GM19193 (cell line): ENCODE measurements around the gene NCF4.

Experiments
- POLR2A ChIP-seq: IDR thresholded peaks from 4 replicates; pipeline ENCODE4 v1.6.1; 2011; ENCODE audit not compliant: insufficient read depth, insufficient read length; ENCODE audit errors: extremely low read depth

The NCF4 gene

DNA sequence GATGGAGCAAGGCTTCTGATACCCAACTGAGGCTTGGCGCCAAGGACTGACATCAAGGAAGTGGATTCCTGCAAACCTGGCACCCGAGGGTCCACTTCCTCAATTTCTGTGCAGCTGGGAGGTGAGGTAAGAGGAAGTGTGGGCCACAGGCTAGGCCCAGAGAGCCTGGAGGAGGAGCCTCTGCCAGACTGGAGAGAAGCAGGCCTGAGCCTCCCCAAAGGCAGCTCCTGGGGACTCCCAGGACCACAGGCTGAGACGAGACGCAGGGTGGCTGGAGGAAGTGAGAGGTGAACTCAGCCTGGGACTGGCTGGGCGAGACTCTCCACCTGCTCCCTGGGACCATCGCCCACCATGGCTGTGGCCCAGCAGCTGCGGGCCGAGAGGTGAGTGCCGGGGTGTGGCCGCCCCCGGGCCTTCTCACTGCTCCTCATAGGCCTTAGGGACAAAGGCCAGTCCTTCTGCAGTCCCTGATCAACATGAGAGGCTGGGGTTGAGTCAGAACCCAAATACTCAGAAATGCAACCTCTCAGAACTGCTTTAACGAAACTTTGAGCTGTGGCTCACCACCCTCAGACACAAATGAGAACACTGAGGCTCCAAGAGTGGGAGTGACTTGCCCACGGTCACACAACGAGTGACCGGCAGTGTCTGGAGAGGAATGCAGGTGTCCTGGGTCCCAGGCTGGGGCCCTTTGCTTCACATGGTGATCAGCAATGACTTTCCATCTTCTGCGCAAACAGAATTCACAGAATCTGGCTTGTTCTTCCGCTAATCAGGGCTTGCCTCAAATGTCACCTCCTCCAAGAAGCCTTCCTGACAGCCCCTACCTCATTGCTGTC lies at the start of gene NCF4:
Gene NCF4 (plus strand): TSS at position 186 of the 839 bp plus-strand sequence. CDS start 166 bp downstream, at position 352.
- peak; percentile 72 for TF ChIP-seq POLR2A

DNA sequence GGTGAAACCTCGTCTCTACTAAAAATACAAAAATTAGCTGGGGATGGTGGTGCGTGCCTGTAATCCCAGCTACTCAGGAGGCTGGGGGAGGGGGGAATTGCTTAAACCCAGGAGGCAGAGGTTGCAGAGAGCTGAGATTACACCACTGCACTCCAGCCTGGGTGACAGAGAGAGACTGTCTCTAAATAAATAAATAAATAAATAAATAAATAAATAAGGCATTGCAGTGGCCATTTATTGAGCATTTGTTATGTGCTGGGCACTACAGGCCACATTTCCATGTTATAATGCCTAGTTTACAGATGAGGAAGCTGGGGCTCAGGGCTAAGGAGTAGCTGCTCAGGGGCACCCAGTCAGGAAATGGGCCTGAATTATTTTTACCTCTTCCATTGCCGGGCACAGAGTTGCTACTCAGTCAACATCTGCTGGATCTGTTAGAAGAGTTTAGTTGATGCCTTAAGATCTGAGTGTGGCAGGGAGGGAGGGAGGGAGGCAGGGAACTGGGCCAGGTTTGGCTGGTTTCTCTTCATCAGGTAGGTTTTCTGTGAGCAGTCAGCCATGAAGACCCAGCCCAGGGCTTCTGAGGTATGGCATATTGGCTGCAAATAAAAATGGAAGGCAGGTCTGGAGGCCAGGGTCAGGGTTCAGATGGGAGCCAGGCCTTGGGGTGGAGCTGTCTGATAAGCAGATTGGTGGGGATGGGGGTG lies 49.6 kb upstream of the NCF4 start:
- no peak for TF ChIP-seq POLR2A

DNA sequence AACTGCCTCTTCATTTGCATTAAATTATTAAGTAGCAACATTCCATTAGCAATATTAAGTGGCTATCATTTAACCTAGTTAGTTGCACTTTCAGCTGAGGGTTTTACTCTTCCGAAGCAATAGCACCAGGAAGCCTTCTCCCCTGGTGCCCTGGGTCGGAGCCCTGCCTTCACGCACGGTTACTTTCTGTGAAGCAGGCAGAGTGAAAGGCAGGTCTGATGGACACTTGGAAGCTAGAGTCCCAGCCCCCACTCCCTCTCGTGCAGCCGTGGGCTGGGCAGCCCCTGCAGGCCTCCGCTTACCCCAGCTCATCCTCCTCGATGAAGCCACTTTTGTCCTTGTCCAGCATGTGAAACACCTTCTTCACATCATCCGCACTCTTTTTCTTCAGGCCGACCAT lies 46.0 kb upstream of the NCF4 start:
- TF ChIP-seq POLR2A, result no peak

DNA sequence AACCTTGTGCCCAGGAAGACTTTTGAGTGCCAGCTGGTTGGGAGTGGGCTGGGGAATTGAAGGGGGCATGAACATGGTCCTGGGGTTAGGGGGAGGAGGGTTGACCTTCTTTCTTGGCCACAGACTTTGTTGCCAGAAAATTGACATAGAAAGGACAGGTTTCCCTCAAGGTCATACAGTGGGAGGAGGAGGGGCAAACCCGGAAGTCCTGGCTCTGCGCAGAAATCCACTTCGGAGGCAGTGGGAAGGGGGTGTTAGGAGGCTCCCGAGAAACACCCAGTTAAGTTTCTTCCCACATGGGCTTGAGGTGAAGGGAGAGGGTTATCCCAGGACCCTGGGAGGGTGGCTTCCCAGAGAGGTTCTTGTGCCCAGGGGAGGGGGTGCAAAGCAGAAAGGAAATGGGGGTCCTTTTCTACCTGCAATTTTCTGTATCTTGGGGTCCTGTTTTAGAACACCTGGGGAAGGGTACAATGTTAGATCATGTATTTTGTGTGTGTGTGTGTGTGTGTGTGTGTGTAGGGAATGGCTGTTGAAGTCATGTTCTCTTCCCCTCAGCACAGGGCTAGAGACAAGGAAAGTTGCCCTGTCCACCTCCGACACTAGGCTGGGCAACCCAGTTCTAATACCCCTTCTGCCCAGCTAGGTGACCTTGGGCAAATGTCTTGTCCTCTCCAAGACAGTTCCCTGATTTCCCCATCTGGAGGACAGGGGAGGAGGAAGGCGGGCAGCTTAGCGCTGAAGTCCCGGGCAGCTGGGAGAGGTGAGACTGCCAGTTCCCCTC lies 45.1 kb upstream of the NCF4 start:
- TF ChIP-seq POLR2A, result no peak

DNA sequence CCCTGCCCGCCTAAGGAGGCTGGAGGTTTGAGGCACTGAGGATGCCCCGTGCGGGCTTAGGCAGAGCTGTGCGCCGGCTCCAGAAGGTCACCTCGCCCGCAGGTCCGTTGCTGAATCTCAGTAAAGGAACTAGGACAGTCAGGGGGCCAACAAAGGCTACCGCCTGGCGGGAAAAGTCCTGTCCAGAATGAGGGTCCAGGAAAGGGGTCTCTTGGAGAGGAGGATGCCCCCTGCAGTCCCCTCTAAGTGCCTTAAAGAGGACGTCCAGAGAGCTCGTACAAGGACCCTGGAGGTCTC lies 44.5 kb upstream of the NCF4 start:
- no peak for TF ChIP-seq POLR2A

DNA sequence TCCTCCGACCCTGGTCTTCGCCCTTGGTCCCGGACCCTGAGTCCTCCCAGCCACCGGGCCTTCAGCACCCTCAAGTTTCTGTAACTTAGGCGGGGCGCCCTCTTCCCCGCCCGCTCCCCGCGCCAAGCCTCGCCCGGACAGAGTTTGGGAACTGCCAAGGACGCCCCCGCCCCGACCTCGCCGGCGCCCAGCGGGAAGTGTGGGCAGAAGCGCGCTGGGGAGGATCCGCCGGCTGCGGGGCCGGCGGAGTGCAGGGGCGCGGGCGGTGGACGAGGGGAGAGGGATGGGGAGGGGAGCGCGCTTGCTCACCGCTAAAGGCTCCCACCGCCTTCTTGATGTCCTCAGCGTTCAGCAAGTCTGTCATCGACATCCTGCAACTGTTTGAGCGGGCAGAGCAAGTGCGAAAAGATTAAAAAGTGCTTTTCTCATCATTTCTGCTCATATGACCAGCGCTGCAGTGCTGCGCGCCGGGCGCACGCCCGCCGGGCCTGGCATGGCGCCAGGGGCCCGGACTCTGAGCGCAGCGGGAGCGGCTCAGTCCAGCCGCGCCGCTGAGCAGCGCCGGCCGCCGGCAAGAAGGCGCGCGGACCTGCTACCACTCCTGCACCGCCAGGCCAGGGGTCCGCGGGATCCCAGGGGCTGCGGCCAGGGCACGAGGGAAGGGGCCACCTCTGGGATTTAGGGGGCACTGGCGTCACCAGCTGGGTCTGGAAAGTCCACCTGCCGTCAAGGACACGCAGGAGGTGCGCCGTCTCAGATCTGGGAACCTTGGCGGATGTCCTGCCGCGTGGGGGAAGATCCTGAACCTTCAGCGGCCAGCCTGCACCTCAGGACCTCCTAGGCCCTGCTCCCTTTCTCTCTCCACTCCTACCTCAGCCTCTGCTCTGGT lies 43.9 kb upstream of the NCF4 start, which contains the start of gene PVALB:
Gene PVALB (minus strand): TSS at position 400 of the 889 bp plus-strand sequence. CDS start 30 bp downstream, at position 370.
- no peak for TF ChIP-seq POLR2A

DNA sequence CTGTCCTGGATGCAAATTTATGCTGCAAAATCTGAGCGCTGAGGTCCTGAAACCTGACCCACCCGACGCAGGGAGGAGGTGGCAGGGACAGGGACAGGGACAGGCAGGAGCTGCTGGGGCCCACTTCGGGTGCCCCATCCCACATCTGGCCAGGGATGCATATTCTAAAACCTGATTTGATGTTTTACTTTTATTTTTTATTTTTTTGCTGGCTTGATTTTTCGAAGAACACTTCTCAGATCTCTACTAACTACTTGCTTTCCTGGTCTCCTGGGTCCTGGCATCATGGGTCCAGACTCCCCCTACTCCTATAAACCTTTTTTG lies 43.3 kb upstream of the NCF4 start:
- no peak for TF ChIP-seq POLR2A

DNA sequence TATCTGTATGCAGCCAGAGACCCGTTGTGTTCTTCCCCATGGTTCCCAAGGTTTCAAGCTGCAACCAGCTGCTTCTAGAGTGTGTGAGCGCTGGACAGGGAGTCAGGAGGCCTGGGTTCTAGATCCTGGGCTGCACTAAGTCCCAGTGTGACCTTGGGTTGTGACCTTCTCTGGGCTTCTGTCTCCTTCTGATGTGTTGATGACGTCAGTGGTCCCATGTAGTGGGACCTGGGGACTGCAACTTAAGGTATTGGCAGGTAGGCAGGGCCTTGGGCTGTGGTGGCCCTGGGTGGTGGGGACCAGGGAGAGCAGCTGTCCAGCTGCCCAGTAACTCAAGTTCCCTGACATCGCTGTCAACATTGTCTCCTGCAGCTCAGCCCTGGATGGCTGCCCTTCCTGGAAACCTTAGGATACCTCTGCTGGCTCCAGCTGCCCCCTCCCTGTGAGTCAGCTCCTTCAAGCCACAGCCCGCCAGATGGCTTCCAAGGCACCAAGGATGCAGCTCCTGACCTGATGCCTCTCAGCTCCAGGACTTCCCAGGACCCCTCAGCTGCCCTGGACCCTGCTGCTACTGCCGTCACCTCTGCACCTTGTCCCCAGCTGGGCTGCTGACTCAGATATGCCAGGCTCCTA lies 42.7 kb upstream of the NCF4 start:
- TF ChIP-seq POLR2A, result no peak

DNA sequence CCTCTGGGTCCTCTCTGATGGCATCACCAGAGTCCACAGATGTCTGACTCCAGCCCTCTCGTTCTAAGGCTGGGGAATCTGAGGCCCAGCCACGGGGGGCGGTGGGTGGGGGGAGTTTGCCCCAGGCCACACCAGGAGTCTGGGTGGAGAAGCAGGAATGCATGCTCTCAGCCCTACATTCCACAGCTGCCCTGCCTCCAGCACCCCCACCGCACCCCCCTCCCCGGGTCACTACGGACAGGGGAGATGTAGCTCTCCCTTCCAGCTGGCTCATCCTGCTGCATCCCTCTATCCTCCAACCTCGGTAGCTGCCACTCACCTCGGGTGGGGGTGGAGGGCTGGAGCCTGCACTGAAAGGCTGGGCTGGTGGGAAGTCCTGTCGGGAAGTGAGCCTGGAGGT lies 41.7 kb upstream of the NCF4 start:
- TF ChIP-seq POLR2A, result no peak

DNA sequence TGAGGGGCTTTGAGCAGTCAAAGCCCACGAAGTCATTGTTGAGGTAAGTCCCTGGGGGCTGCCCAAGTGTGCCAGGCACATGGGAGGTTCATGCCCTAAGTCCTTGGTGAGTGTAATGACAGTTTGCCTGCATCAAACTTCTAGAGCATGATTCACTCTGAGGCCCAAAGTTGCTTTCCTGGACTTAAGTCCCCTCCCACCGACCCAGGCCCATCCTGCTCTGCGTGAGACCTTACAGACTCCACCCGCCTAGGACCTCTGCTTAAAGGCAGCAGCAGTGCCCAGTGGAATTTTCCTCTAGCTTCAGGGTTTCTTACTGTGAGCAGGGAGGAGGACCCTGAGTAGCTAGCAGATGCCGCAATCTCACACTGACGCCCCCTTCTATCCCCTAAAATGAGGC lies 38.2 kb upstream of the NCF4 start:
- TF ChIP-seq POLR2A, result no peak

DNA sequence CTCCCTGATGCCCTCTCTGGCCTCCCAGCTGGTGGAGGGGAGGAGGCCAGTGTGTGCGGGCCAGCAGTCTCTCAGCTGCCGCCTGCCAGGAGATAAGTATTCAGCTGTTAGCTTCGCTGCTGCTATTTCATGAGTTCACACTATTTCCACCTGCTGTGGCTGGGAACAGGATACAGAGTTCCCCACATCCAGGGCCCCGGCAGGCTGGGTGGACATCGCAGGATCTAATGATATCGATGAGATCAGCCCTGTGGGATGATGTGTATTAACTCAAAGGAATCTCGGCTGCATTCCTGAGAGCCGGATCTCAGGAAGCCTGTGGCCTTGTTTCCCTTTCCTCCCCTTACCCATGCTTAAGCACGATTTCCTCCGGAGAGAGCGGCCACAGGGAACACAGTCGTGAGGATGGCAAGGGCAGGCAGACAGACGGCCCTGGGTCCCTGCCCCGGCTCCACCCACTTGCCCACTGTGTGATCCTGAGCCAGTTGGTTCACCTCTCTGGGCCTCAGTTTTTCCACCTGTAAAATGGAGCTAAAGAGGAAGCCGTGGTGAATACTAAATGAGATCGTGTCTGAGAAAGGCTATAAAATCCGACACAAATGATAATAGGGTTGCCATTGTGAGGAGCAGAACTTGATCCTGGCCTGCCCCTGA lies 37.5 kb upstream of the NCF4 start:
- no peak for TF ChIP-seq POLR2A

DNA sequence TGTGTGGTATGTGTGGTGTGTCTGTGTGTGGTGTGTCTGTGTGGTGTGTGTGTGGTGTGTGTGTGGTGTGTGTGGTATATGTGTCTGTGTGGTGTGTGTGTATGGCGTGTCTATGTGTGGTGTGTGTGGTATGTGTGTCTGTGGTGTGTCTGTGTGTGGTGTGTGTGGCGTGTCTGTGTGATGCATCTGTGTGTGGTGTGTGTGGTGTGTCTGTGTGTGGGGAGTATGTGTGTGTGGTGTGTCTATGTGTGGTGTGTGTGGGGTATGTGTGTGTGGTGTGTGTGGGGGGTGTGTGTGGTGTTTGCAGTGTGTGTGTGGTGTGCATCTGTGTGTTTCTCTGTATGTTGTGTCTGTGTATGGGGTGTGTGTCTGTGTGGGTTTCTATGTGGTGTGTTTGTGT lies 36.2 kb upstream of the NCF4 start:
- TF ChIP-seq POLR2A, result no peak

DNA sequence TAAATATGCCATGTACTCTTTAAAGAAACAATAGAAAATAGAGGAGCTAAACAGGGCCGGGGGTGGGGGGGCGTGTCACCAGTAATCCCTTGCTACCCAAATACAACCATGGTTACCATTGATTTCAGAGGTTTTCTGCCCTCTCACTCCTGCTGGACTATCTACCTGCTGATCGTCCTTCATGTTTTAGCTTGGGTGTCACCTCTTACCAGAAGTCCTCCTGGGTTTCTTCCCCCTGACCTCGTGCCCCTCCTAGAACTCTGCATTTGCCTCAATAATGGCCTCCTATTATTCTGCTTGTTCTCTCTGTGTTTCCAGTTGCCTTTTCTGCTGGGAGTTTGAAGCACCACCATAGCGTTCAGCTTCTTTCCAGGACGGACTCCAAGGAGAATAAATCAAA lies 34.5 kb upstream of the NCF4 start:
- TF ChIP-seq POLR2A, result no peak

DNA sequence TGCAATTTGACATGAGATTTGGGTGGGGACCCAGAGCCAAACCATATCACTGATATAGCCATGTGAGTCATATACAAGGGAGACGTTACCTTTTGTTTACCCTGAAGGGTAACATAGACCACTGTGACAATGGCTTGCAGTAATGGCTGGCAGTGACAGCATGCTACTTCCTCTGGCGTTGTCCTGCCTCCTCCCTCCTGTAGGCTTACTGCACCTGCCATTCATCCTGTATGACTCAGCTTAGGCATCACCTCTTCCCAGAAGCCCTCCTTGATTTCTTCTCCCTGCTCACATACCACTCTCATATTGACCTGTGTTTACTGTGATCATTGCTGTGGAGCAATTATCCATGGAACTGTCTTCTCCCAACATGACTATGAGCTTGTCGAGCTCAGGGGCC lies 32.0 kb upstream of the NCF4 start:
- TF ChIP-seq POLR2A, result no peak

DNA sequence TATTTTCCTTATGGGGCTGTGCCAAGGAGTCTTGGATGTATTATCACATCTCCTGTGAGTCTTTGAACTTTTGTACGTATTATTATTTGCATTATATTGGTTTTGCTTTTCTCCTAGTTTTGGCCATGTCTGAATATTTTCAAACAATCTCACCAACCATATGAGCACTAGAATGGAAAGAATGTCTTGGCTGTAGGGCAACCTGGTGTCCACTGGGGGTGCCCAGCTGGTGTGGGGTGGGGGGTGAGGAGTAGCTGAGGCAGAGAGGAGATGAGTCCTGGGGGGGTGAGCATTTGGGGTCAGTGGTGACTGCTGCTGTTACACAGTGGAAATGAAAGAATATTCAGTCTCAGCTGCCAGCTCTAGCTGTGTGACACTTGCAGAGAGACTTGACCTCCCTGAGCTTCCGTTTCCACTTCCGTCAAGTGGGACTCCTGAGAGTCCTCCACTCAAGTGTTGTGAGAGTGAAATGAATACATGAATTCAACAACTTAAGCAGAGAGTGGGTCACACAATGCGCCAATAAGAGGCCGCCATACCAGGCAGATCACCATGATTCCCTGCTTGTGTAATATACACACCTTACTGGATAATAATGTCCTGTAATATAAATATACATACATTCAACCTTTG lies 31.3 kb upstream of the NCF4 start:
- no peak for TF ChIP-seq POLR2A
